Upper lobe of left lung (tissue), 4 donors: ENCODE measurements around the gene ACTL7B.

Experiments
- POLR2A ChIP-seq, 4 donors: fragments of 450-650 bp; IDR thresholded peaks; one replicate each; pipeline ENCODE4 v1.5.1; 2016 to 2017; ENCODE audit warnings: antibody characterized with exemption in 4 of 4, mild to moderate bottlenecking in 2 of 4
- POLR2AphosphoS5 ChIP-seq, 2 donors: sonication (generic); formaldehyde crosslinking; IDR thresholded peaks; one replicate each; pipeline ENCODE4 v1.5.1; 2017; ENCODE audit warnings: antibody characterized with exemption in 2 of 2
- TF ChIP-seq, protein P1 (sequence below), 6 experiments: fragments of 450-650 bp in 4 of 6; fragments of 200-600 bp in 2 of 6; sonication (generic) in 2 of 6; IDR thresholded peaks; one replicate each; pipeline ENCODE4 v1.5.1; 2016 to 2019; ENCODE audit warnings: antibody characterized with exemption in 6 of 6

DNA sequence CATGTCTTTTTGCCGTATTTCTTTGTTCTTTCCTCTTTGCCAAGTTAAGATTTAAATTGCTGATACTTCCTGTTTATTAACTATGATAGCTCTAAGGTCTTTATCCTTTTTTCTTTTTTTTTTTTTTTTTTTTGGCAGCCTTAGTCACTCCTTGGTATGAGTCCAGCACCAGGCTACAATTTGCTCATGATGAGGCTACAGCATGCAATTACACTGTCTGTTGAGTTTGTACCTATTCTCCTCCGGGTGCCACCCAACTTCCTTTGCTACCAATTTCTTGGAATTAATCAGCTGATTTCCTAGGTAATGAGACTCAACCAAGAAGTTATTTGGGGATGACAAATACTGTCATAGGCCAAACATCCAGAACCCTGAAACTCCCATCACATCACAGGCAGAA lies 25.5 kb downstream of the ACTL7B start:
- TF ChIP-seq, protein P1, sequence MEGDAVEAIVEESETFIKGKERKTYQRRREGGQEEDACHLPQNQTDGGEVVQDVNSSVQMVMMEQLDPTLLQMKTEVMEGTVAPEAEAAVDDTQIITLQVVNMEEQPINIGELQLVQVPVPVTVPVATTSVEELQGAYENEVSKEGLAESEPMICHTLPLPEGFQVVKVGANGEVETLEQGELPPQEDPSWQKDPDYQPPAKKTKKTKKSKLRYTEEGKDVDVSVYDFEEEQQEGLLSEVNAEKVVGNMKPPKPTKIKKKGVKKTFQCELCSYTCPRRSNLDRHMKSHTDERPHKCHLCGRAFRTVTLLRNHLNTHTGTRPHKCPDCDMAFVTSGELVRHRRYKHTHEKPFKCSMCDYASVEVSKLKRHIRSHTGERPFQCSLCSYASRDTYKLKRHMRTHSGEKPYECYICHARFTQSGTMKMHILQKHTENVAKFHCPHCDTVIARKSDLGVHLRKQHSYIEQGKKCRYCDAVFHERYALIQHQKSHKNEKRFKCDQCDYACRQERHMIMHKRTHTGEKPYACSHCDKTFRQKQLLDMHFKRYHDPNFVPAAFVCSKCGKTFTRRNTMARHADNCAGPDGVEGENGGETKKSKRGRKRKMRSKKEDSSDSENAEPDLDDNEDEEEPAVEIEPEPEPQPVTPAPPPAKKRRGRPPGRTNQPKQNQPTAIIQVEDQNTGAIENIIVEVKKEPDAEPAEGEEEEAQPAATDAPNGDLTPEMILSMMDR (IDR thresholded peaks at IDR 0.05): no peak
- TF ChIP-seq POLR2AphosphoS5 (IDR thresholded peaks at IDR 0.05) (no peak), POLR2A (IDR thresholded peaks at IDR 0.05) (no peak)
